Left lung (tissue), 10 donors: ENCODE data around the gene DMGDH. TPM values are rescaled to one million over a fixed set of nuclear protein-coding genes. Genes with fewer than 3 reads are reported as not detected.

ENCODE experiments used
- ATAC-seq: fragments of 200-7000 bp; cut with Tn5 transposase; one replicate; pipeline ENCODE4 v1.9.1; 2020; ENCODE audit warnings: moderate library complexity
- DNase-seq, 4 donors: peaks; one replicate each; pipeline ENCODE4 v3.0.0-alpha.2; 2013 to 2020
- H3K27ac ChIP-seq, 2 donors: fragments of 200-600 bp; sonication (generic) in 1 of 2; one replicate each; pipeline versions ENCODE4 v1.5.0 to v1.8.0; 2020 to 2021
- H3K27me3 ChIP-seq, 2 donors: fragments of 200-600 bp; sonication (generic) in 1 of 2; one replicate each; pipeline versions ENCODE4 v1.5.0 to v1.8.0; 2020 to 2021
- H3K36me3 ChIP-seq, 2 donors: fragments of 200-600 bp; sonication (generic) in 1 of 2; one replicate each; pipeline versions ENCODE4 v1.5.0 to v1.8.0; 2020 to 2021
- H3K4me1 ChIP-seq, 2 donors: fragments of 200-600 bp; one replicate each; pipeline ENCODE4 v1.8.0; 2021
- H3K4me3 ChIP-seq, 2 donors: fragments of 200-600 bp; sonication (generic) in 1 of 2; one replicate each; pipeline versions ENCODE4 v1.5.0 to v1.8.0; 2020 to 2021; ENCODE audit warnings: mild to moderate bottlenecking in 1 of 2
- H3K9me3 ChIP-seq, 2 donors: fragments of 200-600 bp; sonication (generic) in 1 of 2; one replicate each; pipeline versions ENCODE4 v1.5.0 to v1.8.0; 2020 to 2021
- intact Hi-C, 2 donors: fragments of 100-400 bp; cut with DNase I; formaldehyde crosslinking; loops; one replicate each; pipeline versions ENCODE4 v1.11.2 to v1.14.2; 2022
- polyA plus RNA-seq, 6 donors: library from polyadenylated mRNA; unstranded; fragments of 120-200 nt; gene quantifications; one replicate each; pipeline ENCODE4 v1.2.1, GENCODE V29; 2013; ENCODE audit not compliant: insufficient read length in 6 of 6
- total RNA-seq, 2 donors: library from RNA; stranded (reverse); fragmentation: NEBNext Ultra II Directional; extraction: Animal tissue kit (Norgen Biotek cat#: 25700); gene quantifications; one replicate each; pipeline ENCODE4 v1.2.1, GENCODE V29; 2021
- TF ChIP-seq, protein P1 (sequence below), 2 donors: fragments of 200-600 bp; sonication (generic) in 1 of 2; IDR thresholded peaks; one replicate each; pipeline versions ENCODE4 v1.5.0 to v1.8.0; 2021; ENCODE audit warnings: antibody characterized with exemption in 2 of 2
- donor health status: DM: no; HTN: yes; CAD: no.
- donor health status: DM: no; HTN: no; CAD: no.

The DMGDH gene
- total and polyA plus RNA-seq, 8 donors, result 0.90 to 3.1 (median 1.5) TPM

DNA sequence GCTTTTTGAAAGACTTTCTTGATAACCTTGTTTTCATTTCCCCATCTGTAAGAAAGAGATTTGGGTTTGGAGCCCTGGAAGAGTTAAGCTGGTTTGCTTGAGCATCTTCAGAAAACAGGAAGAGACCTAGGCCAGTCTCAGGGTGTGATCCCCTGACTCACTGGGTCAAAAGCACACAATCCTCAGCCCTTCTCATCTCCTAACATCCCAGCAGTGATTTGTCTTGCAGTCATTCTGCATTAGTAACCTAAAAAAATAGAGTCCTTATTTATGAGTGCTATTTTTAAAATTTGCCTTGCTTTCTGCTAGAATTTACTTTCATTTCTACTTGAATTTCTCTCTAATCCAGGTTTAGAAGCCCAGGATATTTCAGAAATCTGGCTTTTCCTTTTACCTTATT is 68.0 kb downstream of the DMGDH start:
- H3K27ac ChIP-seq, result no peak overlapping the region
- H3K4me1 ChIP-seq, result no peaks in the 10 kb centered on the region
- H3K4me3 ChIP-seq, result no peak overlapping the region
- intact Hi-C loops, result no loop called here
- ATAC-seq (no peak), DNase-seq (no peak)
- H3K9me3 ChIP-seq, result no peaks in the 10 kb centered on the region
- TF ChIP-seq, protein P1, sequence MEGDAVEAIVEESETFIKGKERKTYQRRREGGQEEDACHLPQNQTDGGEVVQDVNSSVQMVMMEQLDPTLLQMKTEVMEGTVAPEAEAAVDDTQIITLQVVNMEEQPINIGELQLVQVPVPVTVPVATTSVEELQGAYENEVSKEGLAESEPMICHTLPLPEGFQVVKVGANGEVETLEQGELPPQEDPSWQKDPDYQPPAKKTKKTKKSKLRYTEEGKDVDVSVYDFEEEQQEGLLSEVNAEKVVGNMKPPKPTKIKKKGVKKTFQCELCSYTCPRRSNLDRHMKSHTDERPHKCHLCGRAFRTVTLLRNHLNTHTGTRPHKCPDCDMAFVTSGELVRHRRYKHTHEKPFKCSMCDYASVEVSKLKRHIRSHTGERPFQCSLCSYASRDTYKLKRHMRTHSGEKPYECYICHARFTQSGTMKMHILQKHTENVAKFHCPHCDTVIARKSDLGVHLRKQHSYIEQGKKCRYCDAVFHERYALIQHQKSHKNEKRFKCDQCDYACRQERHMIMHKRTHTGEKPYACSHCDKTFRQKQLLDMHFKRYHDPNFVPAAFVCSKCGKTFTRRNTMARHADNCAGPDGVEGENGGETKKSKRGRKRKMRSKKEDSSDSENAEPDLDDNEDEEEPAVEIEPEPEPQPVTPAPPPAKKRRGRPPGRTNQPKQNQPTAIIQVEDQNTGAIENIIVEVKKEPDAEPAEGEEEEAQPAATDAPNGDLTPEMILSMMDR (IDR thresholded peaks at IDR 0.05), result no peak
- no peaks in the 10 kb centered on the region for H3K27me3 ChIP-seq
- no peaks in the 10 kb centered on the region for H3K36me3 ChIP-seq

DNA sequence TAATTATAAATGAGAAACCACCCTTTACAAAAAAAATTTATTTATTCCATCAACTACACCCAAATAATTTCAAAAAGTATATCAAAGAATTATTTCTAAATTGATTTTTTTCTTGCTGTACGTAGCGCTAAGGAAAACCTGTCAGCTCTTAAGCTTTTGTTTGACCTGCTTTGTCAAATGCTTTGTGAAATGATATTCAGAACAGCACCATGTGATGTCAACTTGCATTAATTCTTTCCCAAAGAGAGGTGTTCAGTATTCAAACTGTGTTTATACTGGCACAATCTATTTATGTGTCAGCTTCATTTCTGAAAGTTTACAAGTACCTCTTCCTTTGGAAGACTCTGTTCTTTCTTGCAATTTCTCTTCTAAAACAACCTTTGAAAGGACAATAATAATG is 72.4 kb downstream of the DMGDH start:
- Histone ChIP-seq H3K9me3 (no peaks in the 10 kb centered on the region), H3K4me1 (no peaks in the 10 kb centered on the region), H3K27ac (no peak overlapping the region), H3K27me3 (no peaks in the 10 kb centered on the region), H3K36me3 (no peaks in the 10 kb centered on the region), H3K4me3 (no peak overlapping the region)
- TF ChIP-seq, protein P1 (IDR thresholded peaks at IDR 0.05), result no peak
- DNase-seq, result no peak
- no peak for ATAC-seq
- intact Hi-C loops, result no loop called here

DNA sequence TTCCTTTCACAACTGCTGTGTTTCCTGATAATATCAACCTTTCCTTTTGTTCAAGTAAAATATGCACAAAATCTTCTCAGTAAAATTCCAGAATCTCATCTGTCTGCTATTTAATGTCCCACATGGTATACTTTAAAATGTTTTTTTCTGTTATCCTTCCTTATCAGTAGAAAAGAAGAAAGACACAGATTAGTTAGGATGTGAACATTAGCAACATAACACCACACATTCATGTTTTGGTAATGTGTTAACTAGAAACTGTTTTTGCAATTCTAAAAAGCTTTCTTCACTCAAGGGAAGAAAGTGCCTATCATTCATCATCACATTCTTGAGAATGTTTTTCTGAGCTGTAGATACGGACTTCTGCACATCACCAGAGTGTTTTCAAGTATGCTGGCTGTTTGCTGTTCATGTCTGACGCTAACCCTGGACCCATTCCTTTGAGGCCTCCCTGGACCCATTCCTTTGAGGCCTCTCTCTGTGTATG is 73.9 kb downstream of the DMGDH start:
- Histone ChIP-seq H3K36me3 (no peaks in the 10 kb centered on the region), H3K9me3 (no peaks in the 10 kb centered on the region), H3K27ac (no peak overlapping the region), H3K4me3 (no peak overlapping the region), H3K4me1 (no peaks in the 10 kb centered on the region), H3K27me3 (no peaks in the 10 kb centered on the region)
- TF ChIP-seq, protein P1 (IDR thresholded peaks at IDR 0.05), result no peak
- ATAC-seq, result no peak
- no peak for DNase-seq
- intact Hi-C loops, result no loop called here

DNA sequence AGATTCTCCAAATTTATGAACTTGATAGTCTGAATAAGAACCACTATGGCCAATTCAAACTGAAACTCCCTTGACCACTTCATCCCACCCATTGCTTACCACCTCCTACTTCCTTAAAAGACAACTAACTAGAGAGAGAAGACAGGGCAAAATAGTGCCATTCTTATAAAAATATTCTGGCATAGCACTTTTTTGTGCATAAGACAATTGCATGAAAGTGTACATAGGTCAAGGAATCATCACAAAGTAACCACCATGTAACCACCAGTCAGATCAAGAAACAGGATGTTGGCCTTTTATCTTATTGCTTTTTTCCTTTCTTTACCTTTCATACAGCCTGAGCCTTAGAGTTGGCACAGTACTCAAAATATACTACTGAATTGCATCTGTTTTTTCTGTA is 76.3 kb downstream of the DMGDH start:
- DNase-seq (no peak), ATAC-seq (no peak)
- H3K9me3 ChIP-seq, result no peaks in the 10 kb centered on the region
- no peaks in the 10 kb centered on the region for H3K36me3 ChIP-seq
- H3K27me3 ChIP-seq, result no peaks in the 10 kb centered on the region
- no peak overlapping the region for H3K27ac ChIP-seq
- H3K4me3 ChIP-seq, result no peak overlapping the region
- H3K4me1 ChIP-seq, result no peaks in the 10 kb centered on the region
- intact Hi-C loops, result no loop called here
- TF ChIP-seq, protein P1 (IDR thresholded peaks at IDR 0.05), result no peak

DNA sequence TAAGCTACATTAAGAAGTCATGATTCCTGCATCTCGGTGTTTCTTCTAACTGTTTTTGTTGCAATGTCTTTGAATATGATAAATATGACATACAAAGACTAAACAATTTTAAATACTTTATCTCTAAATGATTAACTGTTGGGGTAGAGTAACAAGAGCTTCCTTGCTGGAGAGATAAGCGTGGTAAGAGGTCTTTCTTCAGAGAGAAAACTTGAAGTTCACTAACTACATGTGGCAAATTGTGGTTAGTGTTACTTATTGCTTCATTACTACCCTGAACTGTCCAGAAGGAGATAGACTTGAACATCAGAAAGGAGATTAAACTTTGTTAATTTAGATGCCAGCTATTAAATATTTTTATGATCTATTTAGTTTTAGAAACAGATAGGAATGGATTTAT is 77.3 kb downstream of the DMGDH start:
- Histone ChIP-seq H3K4me1 (no peaks in the 10 kb centered on the region), H3K36me3 (no peaks in the 10 kb centered on the region), H3K9me3 (no peaks in the 10 kb centered on the region), H3K27me3 (no peaks in the 10 kb centered on the region), H3K27ac (no peak overlapping the region), H3K4me3 (no peak overlapping the region)
- no peak for DNase-seq
- ATAC-seq, result no peak
- TF ChIP-seq, protein P1 (IDR thresholded peaks at IDR 0.05), result no peak
- intact Hi-C loops, result no loop called here
